Measurements from ENCODE around the gene XRCC4.

- TF ChIP-seq SP1 (IDR thresholded peaks at IDR 0.05; ENCODE audit: low read depth, low read length) (no peak), CEBPB (IDR thresholded peaks at IDR 0.05; ENCODE audit: low read depth, low read length) (no peak), EZH2 (IDR thresholded peaks at IDR 0.05; ENCODE audit: low read depth, low read length, severe bottlenecking) (no peak), CTCF (IDR thresholded peaks at IDR 0.05; ENCODE audit: control extremely low read depth in 1 of 3, insufficient read depth in 1 of 3, low read depth in 1 of 3, low read length in 3 of 3) (no peak), ZNF274 (IDR thresholded peaks at IDR 0.05; ENCODE audit: borderline replicate concordance, extremely low read depth, low read length) (no peak), MAX (IDR thresholded peaks at IDR 0.05) (no peak), POLR2A (IDR thresholded peaks at IDR 0.05; ENCODE audit: control extremely low read depth in 1 of 2, low read depth in 2 of 2, low read length in 2 of 2) (no peak), EP300 (IDR thresholded peaks at IDR 0.05; ENCODE audit: borderline replicate concordance in 1 of 2, low read depth in 2 of 2, low read length in 2 of 2) (no peak)
Measured at GRCh38 chr5:83321483-83322055, 244.2 kb downstream of the XRCC4 start.
